Neutrophil (primary cell): Measurements from ENCODE around the gene OR52H1.

Experiments used
- H3K27ac ChIP-seq: fragments of 200-600 bp; sonication (generic); 2 replicates; pipeline ENCODE4 v1.5.1; 2016; ENCODE audit warnings: mild to moderate bottlenecking, moderate library complexity
- H3K27me3 ChIP-seq: fragments of 200-600 bp; sonication (generic); 2 replicates; pipeline ENCODE4 v1.6.0; 2016; ENCODE audit warnings: mild to moderate bottlenecking
- H3K36me3 ChIP-seq: fragments of 200-600 bp; sonication (generic); 2 replicates; pipeline ENCODE4 v1.5.1; 2017
- H3K4me1 ChIP-seq, 2 experiments: fragments of 200-600 bp in 1 of 2; sonication (generic) in 1 of 2; 1 replicate in 1 of 2; 2 replicates in 1 of 2; pipeline versions ENCODE4 v1.5.1 to v1.6.1; 2013 to 2016; ENCODE audit warnings: low read depth in 1 of 2, low read length in 1 of 2, mild to moderate bottlenecking in 1 of 2, moderate library complexity in 1 of 2; ENCODE audit not compliant: control insufficient read depth in 1 of 2, insufficient read depth in 1 of 2
- H3K4me3 ChIP-seq, 2 experiments: fragments of 200-600 bp in 1 of 2; sonication (generic) in 1 of 2; 1 replicate in 1 of 2; 2 replicates in 1 of 2; pipeline ENCODE4 v1.5.1; 2013 to 2016; ENCODE audit warnings: low read depth in 1 of 2, low read length in 1 of 2, mild to moderate bottlenecking in 1 of 2, moderate library complexity in 1 of 2
- H3K9me3 ChIP-seq: fragments of 200-600 bp; sonication (generic); 2 replicates; pipeline ENCODE4 v1.5.1; 2016
- CTCF ChIP-seq: fragments of 200-600 bp; sonication (generic); IDR thresholded peaks from 2 replicates; pipeline ENCODE4 v1.5.1; 2016; ENCODE audit warnings: antibody characterized with exemption

The OR52H1 gene

GRCh38 chr11:5550440-5551095, 2.2 kb upstream of the OR52H1 start:
- no peak overlapping the region for H3K27ac ChIP-seq
- H3K4me3 ChIP-seq: no peak overlapping the region
- H3K9me3 ChIP-seq: no peaks in the 10 kb centered on the region
- no peaks in the 10 kb centered on the region for H3K4me1 ChIP-seq
- H3K27me3 ChIP-seq: no peaks in the 10 kb centered on the region
- TF ChIP-seq CTCF: no peak
- H3K36me3 ChIP-seq: no peaks in the 10 kb centered on the region

GRCh38 chr11:5547982-5548381, 358 bp downstream of the OR52H1 start:
- Histone ChIP-seq H3K27me3 (no peaks in the 10 kb centered on the region), H3K27ac (no peak overlapping the region), H3K36me3 (no peaks in the 10 kb centered on the region), H3K4me3 (no peak overlapping the region), H3K9me3 (no peaks in the 10 kb centered on the region), H3K4me1 (no peaks in the 10 kb centered on the region)
- no peak for TF ChIP-seq CTCF

DNA sequence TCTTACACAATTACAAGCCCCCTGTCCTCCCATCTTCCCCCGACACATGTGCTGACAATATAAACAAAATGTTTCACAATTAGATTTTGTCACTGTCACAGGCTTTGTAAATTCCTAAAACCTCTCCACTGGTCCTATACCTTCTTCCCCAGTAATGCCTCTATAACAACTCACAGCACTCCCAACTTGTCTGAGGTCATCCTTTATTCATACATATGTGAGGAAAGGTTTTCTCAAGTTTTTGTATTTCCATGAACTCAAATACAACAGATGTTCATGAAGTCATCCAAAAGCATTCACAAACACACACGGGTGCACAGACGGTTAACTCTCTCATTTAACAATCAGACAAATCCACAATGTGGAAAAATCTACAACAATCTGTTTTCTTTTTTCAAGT, 1.9 kb downstream of the OR52H1 start:
- no peaks in the 10 kb centered on the region for H3K36me3 ChIP-seq
- H3K27me3 ChIP-seq: no peaks in the 10 kb centered on the region
- no peak for TF ChIP-seq CTCF
- no peak overlapping the region for H3K27ac ChIP-seq
- no peaks in the 10 kb centered on the region for H3K9me3 ChIP-seq
- H3K4me1 ChIP-seq: no peaks in the 10 kb centered on the region
- no peak overlapping the region for H3K4me3 ChIP-seq

GRCh38 chr11:5541427-5541826, 6.9 kb downstream of the OR52H1 start:
- no peaks in the 10 kb centered on the region for H3K9me3 ChIP-seq
- H3K4me1 ChIP-seq: no peaks in the 10 kb centered on the region
- no peaks in the 10 kb centered on the region for H3K36me3 ChIP-seq
- TF ChIP-seq CTCF: no peak
- H3K27ac ChIP-seq: no peak overlapping the region
- H3K27me3 ChIP-seq: no peaks in the 10 kb centered on the region
- no peak overlapping the region for H3K4me3 ChIP-seq

GRCh38 chr11:5536482-5536881, 11.9 kb downstream of the OR52H1 start:
- peaks cover 7% of the 10 kb centered on the region in 2 experiments for H3K4me1 ChIP-seq
- no peak for TF ChIP-seq CTCF
- no peak overlapping the region for H3K4me3 ChIP-seq
- H3K27ac ChIP-seq: no peak overlapping the region
- H3K9me3 ChIP-seq: no peaks in the 10 kb centered on the region
- no peaks in the 10 kb centered on the region for H3K36me3 ChIP-seq
- H3K27me3 ChIP-seq: no peaks in the 10 kb centered on the region
